Keratinocyte (primary cell): ENCODE data around the gene PNP. TPM values are rescaled to one million over a fixed set of nuclear protein-coding genes. Genes with fewer than 3 reads are reported as not detected.

Source experiments
- DNase-seq: peaks from one replicate; pipeline ENCODE4 v3.0.0-alpha.2; 2011; ENCODE audit warnings: low read depth, missing footprints, low spot score
- FAIRE-seq: peaks from 2 replicates; lab custom pipeline; 2011; peaks lifted over from hg19 to GRCh38; lab: Jason Lieb, UNC
- H2AFZ ChIP-seq: 2 replicates; pipeline ENCODE4 v1.6.0; 2012; ENCODE audit warnings: low read length, control low read depth, inconsistent platforms; ENCODE audit not compliant: control insufficient read depth
- H3K27ac ChIP-seq: 2 replicates; pipeline ENCODE4 v1.5.1; 2011; ENCODE audit warnings: low read length; ENCODE audit not compliant: control insufficient read depth, insufficient read depth
- H3K27me3 ChIP-seq: 3 replicates; pipeline ENCODE4 v1.6.0; 2011; ENCODE audit warnings: low read length; ENCODE audit not compliant: control insufficient read depth, insufficient read depth; ENCODE audit errors: extremely low read depth
- H3K36me3 ChIP-seq, 2 experiments: 2 replicates in 1 of 2; 3 replicates in 1 of 2; pipeline ENCODE4 v1.5.1; 2011; ENCODE audit warnings: low read length in 2 of 2, mild to moderate bottlenecking in 1 of 2; ENCODE audit not compliant: control insufficient read depth in 2 of 2, insufficient read depth in 2 of 2; ENCODE audit errors: extremely low read depth in 1 of 2
- H3K4me1 ChIP-seq: 3 replicates; pipeline ENCODE4 v1.5.1; 2011; ENCODE audit warnings: low read length; ENCODE audit not compliant: control insufficient read depth, insufficient read depth; ENCODE audit errors: extremely low read depth
- H3K4me2 ChIP-seq: 3 replicates; pipeline ENCODE4 v1.6.0; 2011; ENCODE audit warnings: low read depth, low read length; ENCODE audit not compliant: control insufficient read depth, insufficient read depth; ENCODE audit errors: extremely low read depth
- H3K4me3 ChIP-seq, 3 experiments: fragments of 200-600 bp in 1 of 3; sonication (generic) in 1 of 3; 2 replicates in 2 of 3; 3 replicates in 1 of 3; pipeline ENCODE4 v1.5.1; 2011 to 2016; ENCODE audit warnings: low read length in 3 of 3, mild to moderate bottlenecking in 3 of 3, control low read depth in 2 of 3, inconsistent platforms in 1 of 3, low read depth in 1 of 3, mixed read lengths in 1 of 3, mixed run types in 1 of 3, moderate library complexity in 1 of 3; ENCODE audit not compliant: control insufficient read depth in 2 of 3, insufficient read depth in 2 of 3; ENCODE audit errors: extremely low read depth in 1 of 3
- H3K79me2 ChIP-seq: 2 replicates; pipeline ENCODE4 v1.6.0; 2012; ENCODE audit warnings: low read length; ENCODE audit not compliant: control insufficient read depth, insufficient read depth
- H3K9ac ChIP-seq: 3 replicates; pipeline ENCODE4 v1.6.0; 2011; ENCODE audit warnings: low read length; ENCODE audit not compliant: control insufficient read depth, insufficient read depth; ENCODE audit errors: extremely low read depth
- H3K9me1 ChIP-seq: 3 replicates; pipeline ENCODE4 v1.6.0; 2011; ENCODE audit warnings: low read length; ENCODE audit not compliant: control insufficient read depth, insufficient read depth; ENCODE audit errors: extremely low read depth
- H3K9me3 ChIP-seq: 2 replicates; pipeline ENCODE4 v1.5.1; 2012; ENCODE audit warnings: low read depth, low read length; ENCODE audit not compliant: control insufficient read depth
- H4K20me1 ChIP-seq: 3 replicates; pipeline ENCODE4 v1.6.0; 2011; ENCODE audit warnings: low read length; ENCODE audit not compliant: control insufficient read depth, insufficient read depth; ENCODE audit errors: extremely low read depth
- EZH2 ChIP-seq: IDR thresholded peaks from one replicate; pipeline ENCODE4 v1.6.1; 2012; ENCODE audit warnings: inconsistent platforms, mild to moderate bottlenecking, low read length, moderate library complexity
- dilution Hi-C: fragments of 300-500 bp; cut with MboI; formaldehyde crosslinking; loops from one replicate; pipeline ENCODE4 v1.7.0; 2020; ENCODE audit warnings: low sequenced_read_pairs; ENCODE audit not compliant: extremely low pct_ligation_motif_present
- polyA plus RNA-seq, 5 experiments: library from polyadenylated mRNA; depleted of rRNA in 3 of 5; stranded (reverse) in 3 of 5; stranded (forward) in 1 of 5; unstranded in 1 of 5; fragments of >200 nt; gene quantifications; 1 replicate in 1 of 5; 2 replicates in 3 of 5; 3 replicates in 1 of 5; pipeline versions ENCODE4 v1.2.1 to v1.2.3, GENCODE V29; 2011 to 2012; ENCODE audit warnings: missing spikeins in 2 of 5, low read depth in 1 of 5, low replicate concordance in 1 of 5
- TF ChIP-seq, protein P1 (sequence below), 3 experiments: IDR thresholded peaks in 1 of 3; conservative IDR thresholded peaks in 1 of 3; optimal IDR thresholded peaks in 1 of 3; 2 replicates in 2 of 3; 3 replicates in 1 of 3; pipeline versions ENCODE3 to v1.5.1; 2011; ENCODE audit warnings: low read length in 3 of 3, mild to moderate bottlenecking in 3 of 3, moderate library complexity in 2 of 3, control low read depth in 1 of 3, inconsistent platforms in 1 of 3; ENCODE audit not compliant: insufficient read depth in 2 of 3; ENCODE audit errors: extremely low read depth in 1 of 3

Gene PNP
- polyA plus RNA-seq, 1 donor (not counting 4 experiments of a cell fraction or from before 2014, with no cell fraction given) = 325 TPM

DNA sequence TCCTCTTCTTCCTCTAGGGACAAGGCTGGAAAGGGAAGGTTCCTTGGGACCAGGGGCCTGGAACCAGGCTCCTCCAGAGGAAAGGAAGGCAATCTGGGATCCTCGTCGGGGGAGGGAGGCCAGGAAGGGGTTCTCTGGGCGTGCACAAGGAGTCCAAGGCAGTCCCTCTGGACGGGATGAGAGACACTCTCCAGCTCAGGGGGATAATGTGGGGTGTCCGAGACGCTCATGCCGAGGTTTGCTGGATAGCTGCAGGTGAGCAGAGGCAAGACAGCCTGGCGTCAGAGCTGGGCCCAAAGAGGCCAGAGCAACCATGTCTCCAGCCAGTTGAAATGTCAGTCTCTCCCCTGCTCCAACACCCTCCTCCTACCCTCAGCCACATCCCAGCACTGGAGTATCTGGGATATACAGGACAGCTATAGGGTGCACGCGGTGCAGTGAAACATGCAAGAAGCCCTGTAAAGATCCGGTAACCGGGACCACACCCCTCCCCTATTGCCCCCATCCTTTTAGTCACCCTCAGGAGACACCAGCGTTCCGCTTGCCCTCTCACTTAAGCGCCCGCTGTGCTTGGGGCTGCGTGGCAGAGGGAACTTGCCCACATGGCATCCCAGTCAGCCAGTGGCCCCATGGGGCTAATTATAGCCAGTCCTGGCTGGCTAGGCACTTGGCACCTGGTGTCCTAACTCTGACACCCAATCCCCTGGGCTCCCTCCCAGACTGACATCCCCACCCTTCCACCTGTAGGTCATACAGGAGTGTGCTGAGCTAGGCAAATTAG is 33.4 kb upstream of the PNP start, which contains the start of gene KLHL33:
KLHL33 (minus strand) TSS at position 585 of the 781 bp plus-strand sequence; CDS start at position 230, 355 bp downstream.
- no peak for TF ChIP-seq EZH2
- TF ChIP-seq, protein P1, sequence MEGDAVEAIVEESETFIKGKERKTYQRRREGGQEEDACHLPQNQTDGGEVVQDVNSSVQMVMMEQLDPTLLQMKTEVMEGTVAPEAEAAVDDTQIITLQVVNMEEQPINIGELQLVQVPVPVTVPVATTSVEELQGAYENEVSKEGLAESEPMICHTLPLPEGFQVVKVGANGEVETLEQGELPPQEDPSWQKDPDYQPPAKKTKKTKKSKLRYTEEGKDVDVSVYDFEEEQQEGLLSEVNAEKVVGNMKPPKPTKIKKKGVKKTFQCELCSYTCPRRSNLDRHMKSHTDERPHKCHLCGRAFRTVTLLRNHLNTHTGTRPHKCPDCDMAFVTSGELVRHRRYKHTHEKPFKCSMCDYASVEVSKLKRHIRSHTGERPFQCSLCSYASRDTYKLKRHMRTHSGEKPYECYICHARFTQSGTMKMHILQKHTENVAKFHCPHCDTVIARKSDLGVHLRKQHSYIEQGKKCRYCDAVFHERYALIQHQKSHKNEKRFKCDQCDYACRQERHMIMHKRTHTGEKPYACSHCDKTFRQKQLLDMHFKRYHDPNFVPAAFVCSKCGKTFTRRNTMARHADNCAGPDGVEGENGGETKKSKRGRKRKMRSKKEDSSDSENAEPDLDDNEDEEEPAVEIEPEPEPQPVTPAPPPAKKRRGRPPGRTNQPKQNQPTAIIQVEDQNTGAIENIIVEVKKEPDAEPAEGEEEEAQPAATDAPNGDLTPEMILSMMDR (optimal IDR thresholded peaks at IDR 0.05 in 1 of 3, IDR thresholded peaks at IDR 0.05 in 1 of 3, conservative IDR thresholded peaks at IDR 0.05 in 1 of 3; ENCODE audit: extremely low read depth in 1 of 3, insufficient read depth in 2 of 3, low read length in 3 of 3) = no peak
- Histone ChIP-seq H2AFZ (peak within 1 kb of the TSS; percentile 8), H3K27me3 (peaks cover 20% of the 10 kb centered on the region), H4K20me1 (no peaks in the 10 kb centered on the region), H3K9ac (no peak within 1 kb of the TSS), H3K27ac (no peak within 1 kb of the TSS), H3K4me3 (no peak within 1 kb of the TSS), H3K9me3 (no peaks in the 10 kb centered on the region), H3K79me2 (no peaks in the 10 kb centered on the region), H3K36me3 (no peaks in the 10 kb centered on the region), H3K4me2 (no peak within 1 kb of the TSS), H3K4me1 (no peaks in the 10 kb centered on the region), H3K9me1 (no peaks in the 10 kb centered on the region)
- dilution Hi-C loops = no loop called here
- DNase-seq (no peak), FAIRE-seq (no peak)

DNA sequence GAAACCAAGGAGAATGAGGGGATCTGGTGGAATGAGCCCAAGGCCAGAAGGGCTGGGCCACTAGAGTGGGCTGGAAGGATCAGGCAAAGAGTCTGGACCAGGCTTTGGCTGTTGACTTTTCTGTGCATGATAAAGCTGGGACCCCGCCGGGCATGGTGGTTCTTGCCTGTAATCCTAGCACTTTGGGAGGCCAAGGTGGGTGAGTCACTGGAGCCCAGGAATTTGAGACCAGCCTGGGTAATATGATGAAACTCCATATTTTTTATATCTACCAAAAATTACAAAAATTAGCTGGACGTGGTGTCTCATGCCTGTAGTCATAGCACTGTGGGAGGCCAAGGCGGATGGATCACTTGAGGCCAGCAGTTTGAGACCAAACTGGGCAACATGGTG is 32.8 kb upstream of the PNP start:
- H3K4me2 ChIP-seq = no peak overlapping the region
- no peak overlapping the region for H3K9ac ChIP-seq

More for the DNA sequence above, 32.8 kb upstream of the PNP start:
- H3K27me3 ChIP-seq = peaks cover 20% of the 10 kb centered on the region
- no peaks in the 10 kb centered on the region for H4K20me1 ChIP-seq
- no peak overlapping the region for H2AFZ ChIP-seq
- no peaks in the 10 kb centered on the region for H3K36me3 ChIP-seq
- H3K9me1 ChIP-seq = no peaks in the 10 kb centered on the region
- no peaks in the 10 kb centered on the region for H3K4me1 ChIP-seq
- no peak overlapping the region for H3K4me3 ChIP-seq
- dilution Hi-C loops = no loop called here
- DNase-seq (no peak), FAIRE-seq (no peak)
- H3K27ac ChIP-seq = no peak overlapping the region
- H3K9me3 ChIP-seq = no peaks in the 10 kb centered on the region
- H3K79me2 ChIP-seq = no peaks in the 10 kb centered on the region
- no peak for TF ChIP-seq EZH2
- TF ChIP-seq, protein P1 (optimal IDR thresholded peaks at IDR 0.05 in 1 of 3, IDR thresholded peaks at IDR 0.05 in 1 of 3, conservative IDR thresholded peaks at IDR 0.05 in 1 of 3; ENCODE audit: extremely low read depth in 1 of 3, insufficient read depth in 2 of 3, low read length in 3 of 3) = no peak
